Globus pallidus (tissue), 1 donor: ENCODE results near the gene DCTD.

Experiments used
- DNase-seq: peaks from one replicate; pipeline ENCODE4 v3.0.0-alpha.2; 2015; ENCODE audit warnings: low spot score

DCTD gene

GRCh38 chr4:182917182-182918043 lies at the start of gene DCTD:
Gene DCTD (minus strand): TSS chr4:182917386. CDS start chr4:182915568, 1,818 bp downstream.
- peak; percentile 71 for DNase-seq

GRCh38 chr4:182960746-182961145 lies 43.6 kb upstream of the DCTD start:
- no peak for DNase-seq

GRCh38 chr4:182960228-182960627 lies 43.0 kb upstream of the DCTD start:
- DNase-seq = no peak

GRCh38 chr4:182955411-182955810 lies 38.2 kb upstream of the DCTD start:
- DNase-seq = no peak

GRCh38 chr4:182944484-182945213 lies 27.5 kb upstream of the DCTD start:
- no peak for DNase-seq

GRCh38 chr4:182939680-182940079 lies 22.5 kb upstream of the DCTD start:
- no peak for DNase-seq

- peak; percentile 57 for DNase-seq
Observed at GRCh38 chr4:182938205-182938645, 21.0 kb upstream of the DCTD start.

- DNase-seq = no peak
Observed at GRCh38 chr4:182937268-182938204, 20.4 kb upstream of the DCTD start.

- no peak for DNase-seq
Observed at GRCh38 chr4:182932651-182933050, 15.5 kb upstream of the DCTD start.

GRCh38 chr4:182931691-182932345 lies 14.6 kb upstream of the DCTD start:
- no peak for DNase-seq

- no peak for DNase-seq
Observed at GRCh38 chr4:182930889-182931288, 13.7 kb upstream of the DCTD start.

- DNase-seq = no peak
Observed at GRCh38 chr4:182929296-182929695, 12.1 kb upstream of the DCTD start.

- DNase-seq = no peak
Observed at GRCh38 chr4:182928061-182928460, 10.9 kb upstream of the DCTD start.

- DNase-seq = no peak
Observed at GRCh38 chr4:182927505-182927904, 10.3 kb upstream of the DCTD start.

GRCh38 chr4:182925855-182926254 lies 8.7 kb upstream of the DCTD start:
- DNase-seq = no peak

- DNase-seq = peak; percentile 77
Observed at GRCh38 chr4:182925298-182925757, 8.1 kb upstream of the DCTD start.

- DNase-seq = no peak
Observed at GRCh38 chr4:182924497-182924896, 7.3 kb upstream of the DCTD start.

GRCh38 chr4:182923796-182924340 lies 6.7 kb upstream of the DCTD start:
- DNase-seq = no peak

GRCh38 chr4:182923366-182923765 lies 6.2 kb upstream of the DCTD start:
- DNase-seq = no peak

- DNase-seq = peak; percentile 48
Observed at GRCh38 chr4:182922501-182923284, 5.5 kb upstream of the DCTD start.
